GM12878 (cell line): ENCODE results near the gene CA14. TPM values are rescaled to one million over a fixed set of nuclear protein-coding genes. Genes with fewer than 3 reads are reported as not detected.

Experiments
- BHLHE40 ChIP-seq, 2 experiments: fragments of 450-650 bp in 1 of 2; IDR thresholded peaks; 2 replicates each; pipeline ENCODE4 v1.6.1; 2011 to 2017; ENCODE audit warnings: low read depth in 2 of 2, borderline replicate concordance in 1 of 2, improper control_type of control experiment in 1 of 2, low read length in 1 of 2, mild to moderate bottlenecking in 1 of 2
- CTCF ChIP-seq, 3 experiments: IDR thresholded peaks in 2 of 3; conservative IDR thresholded peaks in 1 of 3; 2 replicates each; pipeline ENCODE4 v1.5.1; 2011; ENCODE audit warnings: low read depth in 3 of 3, low read length in 3 of 3, mild to moderate bottlenecking in 3 of 3, control low read depth in 2 of 3, moderate library complexity in 2 of 3, inconsistent platforms in 1 of 3, mixed read lengths in 1 of 3; ENCODE audit not compliant: control insufficient read depth in 2 of 3, insufficient read depth in 1 of 3; ENCODE audit errors: extremely low read depth in 1 of 3
- ETV6 ChIP-seq, 2 experiments: fragments of 450-650 bp in 1 of 2; IDR thresholded peaks in 1 of 2; conservative IDR thresholded peaks in 1 of 2; 2 replicates each; pipeline ENCODE4 v1.6.1; 2014; ENCODE audit warnings: antibody characterized with exemption in 1 of 2, borderline replicate concordance in 1 of 2, low read depth in 1 of 2, mild to moderate bottlenecking in 1 of 2, moderate library complexity in 1 of 2
- FOS ChIP-seq: IDR thresholded peaks from 3 replicates; pipeline ENCODE4 v1.6.1; 2011; ENCODE audit warnings: borderline replicate concordance; ENCODE audit not compliant: insufficient read length; ENCODE audit errors: extremely low read depth
- GABPA ChIP-seq: IDR thresholded peaks from 2 replicates; pipeline ENCODE4 v1.6.1; 2014; ENCODE audit warnings: antibody characterized with exemption, low read depth, mild to moderate bottlenecking, inconsistent platforms
- HDAC6 ChIP-seq: fragments of 200-600 bp; sonication (generic); IDR thresholded peaks from one replicate; pipeline ENCODE4 v1.8.0; 2017; ENCODE audit warnings: antibody characterized with exemption; ENCODE audit not compliant: unreplicated experiment
- IRF3 ChIP-seq: fragments of 450-650 bp; IDR thresholded peaks from 2 replicates; pipeline ENCODE4 v1.6.1; 2014; ENCODE audit warnings: mild to moderate bottlenecking
- NR2C2 ChIP-seq: IDR thresholded peaks from 2 replicates; pipeline ENCODE4 v1.6.1; 2011; ENCODE audit warnings: borderline replicate concordance, low read depth; ENCODE audit not compliant: control insufficient read depth, insufficient read length
- NRF1 ChIP-seq: conservative IDR thresholded peaks from 2 replicates; pipeline ENCODE4 v1.6.1; 2011; ENCODE audit warnings: mild to moderate bottlenecking, low read depth, low read length, improper control_type of control experiment
- POLR2A ChIP-seq: IDR thresholded peaks from 2 replicates; pipeline ENCODE4 v1.6.1; 2011; ENCODE audit warnings: low read depth, mild to moderate bottlenecking, low read length
- SIN3A ChIP-seq: IDR thresholded peaks from 2 replicates; pipeline ENCODE4 v1.6.1; 2012; ENCODE audit warnings: low read depth, low read length, improper control_type of control experiment
- SMAD5 ChIP-seq: IDR thresholded peaks from 2 replicates; pipeline ENCODE4 v1.6.1; 2016; ENCODE audit warnings: antibody characterized with exemption, low read depth
- TCF3 ChIP-seq: IDR thresholded peaks from 2 replicates; pipeline ENCODE4 v1.6.1; 2012; ENCODE audit warnings: low read depth, mild to moderate bottlenecking, low read length, borderline replicate concordance; ENCODE audit not compliant: insufficient read depth
- WRNIP1 ChIP-seq: IDR thresholded peaks from 2 replicates; pipeline ENCODE4 v1.6.1; 2011; ENCODE audit warnings: low read depth, low read length, improper control_type of control experiment, borderline replicate concordance
- ZNF217 ChIP-seq: fragments of 450-650 bp; IDR thresholded peaks from 2 replicates; pipeline ENCODE4 v1.6.1; 2017; ENCODE audit warnings: antibody characterized with exemption, mild to moderate bottlenecking
- ZNF384 ChIP-seq: IDR thresholded peaks from 2 replicates; pipeline ENCODE4 v1.6.1; 2012; ENCODE audit warnings: low read depth, mild to moderate bottlenecking, low read length, improper control_type of control experiment, borderline replicate concordance
- polyA plus RNA-seq, 11 experiments: library from polyadenylated mRNA; depleted of rRNA in 4 of 11; unstranded in 6 of 11; stranded (reverse) in 5 of 11; fragments of >200 nt; fragmentation: Nextera tagmentation in 4 of 11; fragmentation: Illumina TruSeq in 1 of 11; extraction: Ambion mirVana in 4 of 11; extraction: Trizol in 1 of 11; gene quantifications; 1 replicate in 1 of 11; 2 replicates in 10 of 11; pipeline versions ENCODE4 v1.2.1 to v1.2.3, GENCODE V29; 2011 to 2016; ENCODE audit warnings: inconsistent platforms in 2 of 11, missing spikeins in 2 of 11, low read depth in 1 of 11
- total RNA-seq, 4 experiments: library from RNA; depleted of rRNA in 3 of 4; stranded (reverse); fragments of >200 nt in 3 of 4; fragmentation: Illumina TruSeq in 1 of 4; extraction: Trizol in 1 of 4; gene quantifications; 2 replicates each; pipeline versions ENCODE4 v1.2.1 to v1.2.3, GENCODE V29; 2013 to 2021
- TF ChIP-seq, protein P1 (sequence below): fragments of 150-350 bp; IDR thresholded peaks from 2 replicates; pipeline ENCODE4 v1.6.1; 2014; ENCODE audit warnings: mild to moderate bottlenecking, low read depth, low read length
- TF ChIP-seq, protein P2 (sequence below): fragments of 450-650 bp; formaldehyde crosslinking; IDR thresholded peaks from 2 replicates; pipeline ENCODE4 v1.4.0; 2022; ENCODE audit warnings: mild to moderate bottlenecking, moderate library complexity
- TF ChIP-seq, protein P3 (sequence below): IDR thresholded peaks from 2 replicates; pipeline ENCODE4 v1.6.1; 2011; ENCODE audit warnings: borderline replicate concordance, low read depth, mild to moderate bottlenecking, moderate library complexity, mixed read lengths, low read length; ENCODE audit not compliant: insufficient read depth; ENCODE audit errors: extremely low read length

Gene CA14
- total and polyA plus RNA-seq, 10 of the 15 experiments (the other 5 are each of a cell fraction or from before 2014, with no cell fraction given), result 0.11 to 0.35 (median 0.29) TPM; not detected in 6

DNA sequence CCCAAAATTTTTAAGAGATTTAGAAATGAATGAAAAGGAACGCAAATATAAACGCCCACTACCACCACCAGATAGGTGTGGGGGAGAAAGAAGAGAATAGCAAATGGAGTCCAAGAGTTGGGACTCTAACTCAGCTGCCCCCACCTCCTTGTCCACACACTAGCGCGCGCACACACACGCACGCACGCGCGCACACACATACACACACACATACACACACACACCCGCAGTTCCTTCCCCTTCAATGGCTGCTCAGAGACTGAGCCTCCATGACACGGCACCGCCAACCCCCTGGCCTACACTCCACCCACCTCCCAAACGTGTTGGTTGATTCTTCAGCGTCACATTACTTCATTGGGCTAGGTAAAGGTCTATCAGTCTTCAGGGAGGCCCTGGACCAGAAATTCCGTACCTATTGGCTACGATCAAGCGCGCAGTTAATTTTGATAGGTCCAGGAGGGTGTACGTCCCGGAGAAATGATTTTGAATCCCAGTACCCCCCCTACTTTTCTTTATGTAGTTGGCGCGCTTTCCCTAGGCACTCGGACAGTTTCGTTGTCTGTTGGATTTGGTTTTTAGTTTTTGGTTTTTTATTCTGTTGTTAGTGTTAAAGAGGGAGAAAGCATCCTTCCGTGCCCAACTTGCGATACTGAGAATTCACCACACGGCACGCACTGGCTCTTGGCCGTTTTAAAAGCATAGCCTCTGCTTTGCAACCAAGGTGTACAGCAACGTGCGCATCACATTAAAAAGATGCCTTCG, 21.5 kb upstream of the CA14 start, which contains the start of gene ANP32E (continued):
- TF ChIP-seq IRF3 (peak; percentile 96), TCF3 (no peak), SIN3A (peak; percentile 6; the same call in 1 of the 2 replicates), GABPA (peak; percentile 67; the same call in 1 of the 2 replicates), ZNF217 (no peak), WRNIP1 (no peak), BHLHE40 (IDR thresholded peaks at IDR 0.05; ENCODE audit: borderline replicate concordance in 1 of 2, low read depth in 2 of 2, low read length in 1 of 2) (peak; percentile 75 to 85; a peak in 3 of 4 replicates), NR2C2 (no peak), ETV6 (conservative IDR thresholded peaks at IDR 0.05 in 1 of 2, IDR thresholded peaks at IDR 0.05 in 1 of 2; ENCODE audit: borderline replicate concordance in 1 of 2, low read depth in 1 of 2) (0 out of 4 replicates have a peak, but pooled peaks of 1 of the 2 experiments have one; percentile 13), ZNF384 (no peak), SMAD5 (peak; percentile 90; the same call in 1 of the 2 replicates), FOS (peak; percentile 95), CTCF (IDR thresholded peaks at IDR 0.05 in 2 of 3, conservative IDR thresholded peaks at IDR 0.05 in 1 of 3; ENCODE audit: control insufficient read depth in 2 of 3, extremely low read depth in 1 of 3, insufficient read depth in 1 of 3, low read depth in 3 of 3, low read length in 3 of 3) (no peak; a peak in 2 of 6 replicates), HDAC6 (no peak), POLR2A (peak; percentile 98), NRF1 (peak; percentile 27; the same call in 1 of the 2 replicates)
- TF ChIP-seq, protein P1, sequence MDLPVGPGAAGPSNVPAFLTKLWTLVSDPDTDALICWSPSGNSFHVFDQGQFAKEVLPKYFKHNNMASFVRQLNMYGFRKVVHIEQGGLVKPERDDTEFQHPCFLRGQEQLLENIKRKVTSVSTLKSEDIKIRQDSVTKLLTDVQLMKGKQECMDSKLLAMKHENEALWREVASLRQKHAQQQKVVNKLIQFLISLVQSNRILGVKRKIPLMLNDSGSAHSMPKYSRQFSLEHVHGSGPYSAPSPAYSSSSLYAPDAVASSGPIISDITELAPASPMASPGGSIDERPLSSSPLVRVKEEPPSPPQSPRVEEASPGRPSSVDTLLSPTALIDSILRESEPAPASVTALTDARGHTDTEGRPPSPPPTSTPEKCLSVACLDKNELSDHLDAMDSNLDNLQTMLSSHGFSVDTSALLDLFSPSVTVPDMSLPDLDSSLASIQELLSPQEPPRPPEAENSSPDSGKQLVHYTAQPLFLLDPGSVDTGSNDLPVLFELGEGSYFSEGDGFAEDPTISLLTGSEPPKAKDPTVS, result no peak
- TF ChIP-seq, protein P2, sequence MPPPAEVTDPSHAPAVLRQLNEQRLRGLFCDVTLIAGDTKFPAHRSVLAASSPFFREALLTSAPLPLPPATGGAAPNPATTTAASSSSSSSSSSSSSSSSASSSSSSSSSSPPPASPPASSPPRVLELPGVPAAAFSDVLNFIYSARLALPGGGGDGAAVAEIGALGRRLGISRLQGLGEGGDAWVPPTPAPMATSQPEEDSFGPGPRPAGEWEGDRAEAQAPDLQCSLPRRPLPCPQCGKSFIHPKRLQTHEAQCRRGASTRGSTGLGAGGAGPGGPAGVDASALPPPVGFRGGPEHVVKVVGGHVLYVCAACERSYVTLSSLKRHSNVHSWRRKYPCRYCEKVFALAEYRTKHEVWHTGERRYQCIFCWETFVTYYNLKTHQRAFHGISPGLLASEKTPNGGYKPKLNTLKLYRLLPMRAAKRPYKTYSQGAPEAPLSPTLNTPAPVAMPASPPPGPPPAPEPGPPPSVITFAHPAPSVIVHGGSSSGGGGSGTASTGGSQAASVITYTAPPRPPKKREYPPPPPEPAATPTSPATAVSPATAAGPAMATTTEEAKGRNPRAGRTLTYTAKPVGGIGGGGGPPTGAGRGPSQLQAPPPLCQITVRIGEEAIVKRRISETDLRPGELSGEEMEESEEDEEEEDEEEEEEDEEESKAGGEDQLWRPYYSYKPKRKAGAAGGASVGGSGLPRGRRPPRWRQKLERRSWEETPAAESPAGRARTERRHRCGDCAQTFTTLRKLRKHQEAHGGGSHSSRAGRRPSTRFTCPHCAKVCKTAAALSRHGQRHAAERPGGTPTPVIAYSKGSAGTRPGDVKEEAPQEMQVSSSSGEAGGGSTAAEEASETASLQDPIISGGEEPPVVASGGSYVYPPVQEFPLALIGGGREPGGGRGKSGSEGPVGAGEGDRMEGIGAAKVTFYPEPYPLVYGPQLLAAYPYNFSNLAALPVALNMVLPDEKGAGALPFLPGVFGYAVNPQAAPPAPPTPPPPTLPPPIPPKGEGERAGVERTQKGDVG (CRISPR knock-in tag), result no peak
- TF ChIP-seq, protein P3, sequence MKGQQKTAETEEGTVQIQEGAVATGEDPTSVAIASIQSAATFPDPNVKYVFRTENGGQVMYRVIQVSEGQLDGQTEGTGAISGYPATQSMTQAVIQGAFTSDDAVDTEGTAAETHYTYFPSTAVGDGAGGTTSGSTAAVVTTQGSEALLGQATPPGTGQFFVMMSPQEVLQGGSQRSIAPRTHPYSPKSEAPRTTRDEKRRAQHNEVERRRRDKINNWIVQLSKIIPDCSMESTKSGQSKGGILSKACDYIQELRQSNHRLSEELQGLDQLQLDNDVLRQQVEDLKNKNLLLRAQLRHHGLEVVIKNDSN, result no peak
